NCI-H345 (cell line): ENCODE results near the gene PPP2CA.
"Not testable (repeated sequence)": the region's sequence is repeated elsewhere in the genome, so short reads cannot be mapped to it uniquely, and the experiment has no call there.

Source experiments
- DNase-seq: peaks from one replicate; lab custom pipeline; 2025; lab: John Stamatoyannopoulos, UW

The PPP2CA gene

DNA sequence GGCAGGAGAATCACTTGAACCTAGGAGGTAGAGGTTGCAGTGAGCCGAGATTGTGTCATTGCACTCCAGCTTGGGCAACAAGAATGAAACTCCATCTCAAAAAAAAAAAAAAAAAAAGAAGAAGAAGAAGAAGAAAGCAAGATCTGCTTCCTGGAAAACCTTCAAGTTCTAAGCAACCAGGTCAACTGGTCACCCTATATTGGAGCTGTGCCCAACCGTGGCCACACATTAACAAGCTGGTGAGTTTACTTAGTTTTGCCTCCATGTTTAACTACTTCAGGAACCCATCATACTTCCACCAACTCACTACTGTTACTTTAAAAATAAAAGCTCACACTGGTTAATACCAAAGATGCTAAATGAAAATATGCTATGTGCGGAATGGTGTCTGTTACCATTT lies 36.8 kb downstream of the PPP2CA start:
- DNase-seq, result no peak

DNA sequence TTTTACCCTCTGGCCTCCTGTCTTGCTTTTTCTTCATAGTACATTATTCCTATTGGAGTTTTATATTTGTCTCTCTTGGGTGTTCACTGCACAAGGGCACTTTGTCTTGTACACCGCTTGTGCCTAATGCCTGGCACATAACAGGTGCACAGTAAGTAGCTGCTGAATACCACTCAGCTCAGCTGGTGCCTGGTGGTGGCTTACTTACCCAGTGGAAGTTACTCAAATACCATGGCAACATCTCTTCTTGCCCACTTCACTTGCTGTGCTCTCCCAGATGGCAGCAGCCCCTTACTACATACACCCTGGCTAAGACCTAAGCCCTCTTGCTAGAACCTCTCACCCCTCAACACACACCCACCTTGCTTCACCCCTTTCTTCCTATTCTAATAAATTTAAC lies 37.8 kb downstream of the PPP2CA start:
- no peak for DNase-seq

DNA sequence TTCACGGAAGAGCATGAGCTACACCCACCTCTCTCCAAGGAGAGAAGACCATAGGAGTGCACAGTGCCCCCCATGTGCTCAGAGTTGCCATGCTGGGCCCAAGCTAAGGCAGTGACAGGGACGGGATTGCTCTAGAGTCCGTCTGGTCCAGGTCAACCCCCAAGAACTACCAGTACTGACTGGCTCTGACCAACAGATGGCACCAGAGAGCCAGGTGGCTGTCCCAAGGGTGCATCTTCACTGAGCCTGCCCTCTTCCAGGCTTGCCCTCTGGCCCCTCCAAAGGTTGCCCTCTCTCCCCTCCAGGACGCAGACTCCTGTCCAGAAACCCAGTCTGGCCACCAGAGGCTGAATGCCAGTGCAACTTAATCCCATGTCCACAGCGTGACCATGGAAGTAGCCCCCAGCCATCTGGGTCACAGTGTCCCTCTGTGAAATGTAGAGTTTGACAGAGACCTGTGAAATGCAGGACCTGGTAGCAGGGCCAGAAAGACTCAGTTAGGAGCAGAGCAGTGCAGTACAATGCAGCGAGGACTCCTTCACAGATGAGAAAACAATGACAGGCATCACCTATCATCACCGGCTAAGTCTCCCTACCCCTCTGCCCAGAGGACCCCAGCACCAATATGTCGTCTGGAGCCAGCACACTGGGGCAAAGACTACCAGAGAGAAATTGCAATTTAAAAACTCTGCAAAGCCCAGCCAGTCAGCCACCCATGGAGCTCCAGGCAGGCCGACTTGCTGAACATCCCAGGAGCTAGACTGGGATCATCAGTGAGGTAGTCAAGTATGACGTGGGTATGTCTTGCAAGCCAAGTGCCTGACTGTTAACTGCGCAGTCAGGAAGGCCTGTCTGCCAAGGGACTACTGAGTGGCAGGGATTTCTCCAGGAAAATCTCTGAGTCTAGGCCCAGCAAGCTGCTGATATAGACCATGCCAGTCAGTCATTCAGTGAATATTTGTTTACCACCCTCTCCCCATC lies 41.4 kb downstream of the PPP2CA start:
- DNase-seq, result peak; percentile 43

DNA sequence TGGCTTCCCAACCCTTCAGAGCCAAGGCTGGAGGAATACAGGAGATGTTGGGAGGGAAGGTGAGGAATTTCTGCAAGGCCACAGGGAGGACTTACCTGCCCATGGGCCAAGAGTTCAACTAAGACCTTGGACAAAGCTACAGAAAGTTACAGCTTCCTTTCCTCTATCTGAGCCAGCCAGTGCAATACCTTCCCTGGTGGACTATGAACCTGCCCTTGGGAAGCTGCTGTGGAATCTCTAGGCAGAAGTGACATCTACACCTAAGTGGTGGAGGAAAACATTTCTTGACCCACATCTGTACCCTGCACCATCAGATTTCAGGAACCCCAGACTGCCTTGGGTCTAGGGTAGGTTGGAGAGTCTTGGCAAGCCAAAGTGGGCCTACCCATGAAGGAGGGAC lies 42.4 kb downstream of the PPP2CA start:
- no peak for DNase-seq

DNA sequence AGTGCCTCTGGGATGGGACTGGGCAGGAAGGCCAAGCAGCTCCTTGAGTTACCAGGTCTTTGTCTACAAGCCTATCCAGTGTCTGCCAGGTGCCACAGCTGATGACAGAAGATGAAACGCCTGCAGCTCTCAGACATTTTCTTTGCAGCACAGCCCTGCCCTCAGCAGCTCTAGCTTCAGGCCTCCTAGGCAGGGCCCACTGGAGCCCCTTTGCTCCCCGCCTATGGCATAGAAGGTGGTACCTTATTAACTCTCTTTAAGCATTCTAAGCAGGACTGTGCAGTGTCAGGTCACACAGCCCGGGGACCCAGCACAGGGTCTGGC lies 47.8 kb downstream of the PPP2CA start:
- no peak for DNase-seq

DNA sequence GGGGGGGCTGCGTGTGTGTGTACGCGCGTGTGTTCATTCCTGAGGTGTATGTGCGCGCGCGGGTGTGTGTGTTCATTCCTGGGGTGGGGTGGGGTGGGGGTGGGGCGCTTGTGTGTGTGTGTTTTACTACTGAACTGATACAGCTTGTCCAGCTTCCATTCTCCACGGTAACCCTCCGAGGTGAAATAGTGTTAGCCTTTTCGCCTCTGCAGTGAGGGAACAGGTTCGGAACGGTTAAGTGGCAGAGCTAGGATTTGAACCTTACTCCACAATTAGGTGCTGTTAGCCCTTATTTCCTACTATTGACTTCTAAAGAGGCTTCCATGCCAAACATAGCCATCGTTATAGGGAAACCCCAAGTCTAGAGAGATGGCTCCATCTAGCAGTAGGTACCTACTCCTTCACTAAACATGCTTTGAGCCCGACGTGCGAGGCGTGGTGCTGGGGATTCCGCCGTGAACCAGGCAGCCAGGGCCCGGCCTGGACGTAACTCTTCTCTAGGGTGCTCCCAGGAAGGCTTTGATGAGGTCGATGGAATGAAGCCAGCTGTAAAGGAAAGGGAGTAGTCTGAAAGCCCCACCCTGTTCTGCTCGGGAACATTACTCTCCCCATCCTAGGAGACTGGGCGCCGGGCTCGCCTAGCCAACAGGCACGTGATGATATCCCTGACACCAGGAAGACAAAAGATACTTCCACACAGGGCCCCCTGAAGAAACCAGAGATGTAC lies 48.3 kb downstream of the PPP2CA start:
- DNase-seq, result peak; percentile 9

DNA sequence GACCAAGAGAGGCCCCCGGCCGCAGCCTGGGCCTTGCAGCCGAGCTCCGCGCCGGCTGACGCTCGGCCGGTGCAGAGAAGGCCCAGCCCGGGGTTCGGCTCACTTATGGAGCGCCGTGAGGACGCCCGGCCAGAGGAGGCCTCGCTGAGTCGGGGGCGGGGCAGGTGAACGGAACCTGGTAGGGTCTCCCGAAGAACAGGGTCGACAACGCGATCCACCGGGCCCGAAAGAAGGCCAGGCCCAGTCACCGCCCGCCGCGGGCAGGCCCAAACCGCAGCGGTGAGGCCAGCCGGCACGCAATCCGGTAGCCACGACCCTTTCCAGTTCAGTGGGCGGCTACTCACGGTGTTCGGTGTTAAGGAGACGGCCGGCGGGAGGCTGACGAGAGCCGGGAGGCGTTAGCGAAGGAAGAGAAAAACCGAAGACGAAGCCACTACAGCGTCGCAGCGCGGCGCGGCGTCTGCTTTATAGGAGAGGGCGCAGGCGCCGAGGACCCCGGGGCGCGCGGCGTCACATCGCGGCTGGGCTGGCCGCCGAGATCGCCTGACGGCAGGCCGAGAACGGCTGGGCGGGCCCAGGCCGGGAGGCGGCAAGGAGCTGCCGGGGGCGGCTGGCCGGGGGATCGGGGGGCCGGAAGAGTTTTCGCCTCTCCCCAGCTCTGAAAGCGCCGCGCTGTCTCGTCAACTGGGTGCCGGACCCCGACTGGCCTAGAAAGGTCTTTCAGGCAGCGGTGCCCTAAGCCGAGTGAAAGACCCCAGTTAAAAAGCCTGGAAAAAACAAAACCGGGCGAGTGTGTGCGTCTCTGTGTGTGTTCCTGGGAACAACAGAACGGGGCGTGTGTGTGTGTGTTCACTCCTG lies 49.1 kb downstream of the PPP2CA start, which contains the start of gene SKP1:
TSS of gene SKP1 (minus strand) at position 440 of the 858 bp plus-strand sequence. CDS start 2,928 bp downstream, outside the sequence.
- peak; percentile 70 for DNase-seq

DNA sequence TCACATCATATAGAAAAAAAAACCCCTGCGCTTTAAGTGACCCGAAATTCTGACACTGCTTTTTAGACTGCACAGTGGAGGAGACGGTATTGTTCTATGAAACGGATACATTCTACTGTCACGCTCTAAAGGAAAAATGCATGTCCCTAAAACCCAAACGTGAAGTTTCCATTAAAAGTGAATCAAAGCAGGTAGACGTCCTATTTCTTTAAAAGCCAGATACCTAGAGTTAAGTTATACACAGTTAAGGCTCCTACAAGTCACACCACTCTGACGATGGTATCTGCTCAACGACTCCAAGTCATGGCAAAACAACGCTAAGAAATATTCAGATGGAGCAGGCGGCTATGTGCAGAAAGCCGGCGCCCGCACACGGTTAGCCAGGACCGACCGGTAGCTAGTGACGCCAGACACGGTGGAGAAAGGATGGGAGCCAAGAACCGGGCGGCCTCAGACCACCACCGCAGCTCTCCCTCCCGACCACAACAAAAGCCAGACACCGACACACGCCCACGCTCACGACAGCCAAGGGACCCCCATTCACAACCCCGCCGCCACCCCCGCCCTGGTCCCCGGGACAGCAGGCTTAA lies 49.9 kb downstream of the PPP2CA start:
- peak; percentile 15 for DNase-seq

DNA sequence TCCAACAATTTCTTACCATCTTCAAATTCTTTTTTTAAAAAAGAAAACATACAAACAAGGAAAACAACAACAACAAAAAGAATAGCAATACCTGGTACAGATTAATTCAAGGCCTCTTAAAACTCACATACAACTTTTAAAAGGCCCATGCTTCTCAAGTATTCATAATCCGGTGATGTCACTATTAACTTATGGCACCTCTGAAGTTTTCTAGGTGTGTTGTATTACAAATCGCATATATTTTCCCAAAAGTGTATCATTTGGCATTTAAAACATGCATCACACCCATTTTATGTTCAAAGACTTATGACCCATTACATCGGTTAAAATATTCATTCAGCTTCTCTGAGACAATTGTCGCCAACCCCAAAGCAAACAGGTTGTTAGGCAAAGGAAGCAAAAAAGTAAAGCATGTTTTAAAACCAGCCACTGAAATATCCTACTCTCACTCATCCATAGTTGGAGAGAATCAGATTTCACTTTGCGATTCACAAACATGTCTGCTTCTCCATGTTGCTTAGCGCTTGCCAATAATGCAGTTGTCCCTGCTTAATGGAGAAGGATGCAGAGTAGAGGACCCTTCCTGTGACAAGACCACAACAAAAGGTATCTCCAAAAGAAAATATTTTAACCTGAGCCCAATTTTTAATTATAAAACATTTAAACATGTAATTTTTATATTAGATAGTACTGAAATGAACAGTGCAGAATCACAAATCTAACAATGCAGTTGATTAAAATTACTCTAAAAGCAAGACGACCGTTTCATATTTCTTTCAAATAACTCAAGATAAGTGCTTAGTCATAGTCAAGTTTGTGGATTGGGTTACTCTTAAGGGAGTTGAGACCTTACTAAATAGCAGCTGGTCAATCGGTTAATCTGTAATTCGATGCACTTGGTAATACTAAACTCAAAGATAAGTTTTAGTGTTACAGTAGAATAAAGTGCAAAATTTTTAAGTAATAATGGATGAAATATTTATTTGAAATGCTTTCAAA lies 50.7 kb downstream of the PPP2CA start:
- DNase-seq, result no peak

DNA sequence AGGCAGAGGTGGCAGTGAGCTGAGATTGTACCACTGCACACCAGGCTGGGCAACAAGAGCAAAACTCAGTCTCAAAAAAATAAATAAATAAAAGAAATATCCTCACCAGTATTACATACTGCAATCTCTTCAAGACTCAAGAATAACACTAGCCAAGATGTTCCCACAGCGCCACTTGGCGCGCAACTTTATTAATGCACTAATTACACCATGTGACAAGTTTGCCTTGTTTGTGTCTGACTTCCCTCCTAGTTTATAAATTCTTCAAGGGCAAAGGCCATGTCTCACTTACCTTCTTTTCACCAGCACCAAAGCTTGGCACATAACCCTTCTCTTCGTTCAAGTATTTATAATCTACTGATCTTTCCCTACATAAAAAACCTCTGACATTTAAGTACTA lies 53.9 kb downstream of the PPP2CA start:
- DNase-seq, result no peak

DNA sequence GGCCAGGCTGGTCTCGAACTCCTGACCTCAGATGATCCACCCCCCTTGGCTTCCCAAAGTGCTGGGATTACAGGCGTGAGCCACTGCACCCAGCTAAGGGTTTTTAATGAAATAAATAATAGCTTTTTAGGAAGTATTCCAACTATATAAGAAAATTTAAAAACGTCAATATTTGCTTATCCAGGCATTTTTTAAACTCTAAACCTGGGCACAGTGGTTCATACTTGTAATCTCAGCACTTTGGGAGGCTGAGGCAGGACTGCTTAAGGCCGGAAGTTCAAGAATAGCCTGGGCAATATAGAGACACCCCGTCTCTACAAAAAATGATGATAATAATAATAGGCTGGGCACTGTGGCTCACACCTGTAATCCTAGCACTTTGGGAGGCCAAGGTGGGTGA lies 63.3 kb downstream of the PPP2CA start:
- DNase-seq, result no peak

DNA sequence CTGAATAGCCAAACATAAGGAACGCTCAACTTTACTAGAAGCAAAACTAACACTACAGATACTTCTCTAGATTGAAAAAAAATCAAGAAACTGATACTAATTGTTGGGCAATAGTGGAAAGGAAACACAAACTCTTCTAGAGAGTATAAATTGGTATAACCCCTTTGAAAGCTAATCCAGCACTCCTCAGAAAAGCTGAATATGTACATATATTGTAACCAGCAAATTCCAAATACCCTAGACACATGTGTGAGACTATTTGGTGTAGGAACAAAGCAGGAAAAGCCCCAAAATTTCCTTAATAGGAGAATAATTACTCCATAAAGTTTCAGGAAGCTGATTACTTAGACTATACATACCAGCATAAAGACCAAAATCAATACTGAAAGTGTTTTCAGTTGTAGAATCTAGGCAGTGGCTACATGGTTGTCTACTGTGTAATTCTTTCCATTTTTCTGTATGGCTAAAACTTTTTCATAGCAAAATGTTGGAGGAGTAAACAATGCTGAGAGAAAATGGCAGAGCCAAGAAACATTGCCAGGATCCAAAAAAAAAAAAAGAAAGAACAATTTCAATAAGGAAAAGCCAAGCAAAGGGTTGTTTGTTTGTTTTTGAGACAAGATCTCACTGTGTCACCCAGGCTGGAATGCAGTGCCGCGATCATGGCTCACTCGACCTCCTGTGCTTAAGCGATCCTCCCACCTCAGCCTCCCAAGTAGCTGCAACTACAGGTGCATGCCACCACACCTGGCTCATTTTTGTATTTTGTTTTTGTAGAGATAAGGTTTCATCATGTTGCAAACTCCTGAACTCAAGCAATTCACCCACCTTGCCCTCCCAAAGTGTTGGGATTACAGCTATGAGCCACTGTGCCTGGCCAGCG lies 64.1 kb downstream of the PPP2CA start:
- DNase-seq, result no peak

DNA sequence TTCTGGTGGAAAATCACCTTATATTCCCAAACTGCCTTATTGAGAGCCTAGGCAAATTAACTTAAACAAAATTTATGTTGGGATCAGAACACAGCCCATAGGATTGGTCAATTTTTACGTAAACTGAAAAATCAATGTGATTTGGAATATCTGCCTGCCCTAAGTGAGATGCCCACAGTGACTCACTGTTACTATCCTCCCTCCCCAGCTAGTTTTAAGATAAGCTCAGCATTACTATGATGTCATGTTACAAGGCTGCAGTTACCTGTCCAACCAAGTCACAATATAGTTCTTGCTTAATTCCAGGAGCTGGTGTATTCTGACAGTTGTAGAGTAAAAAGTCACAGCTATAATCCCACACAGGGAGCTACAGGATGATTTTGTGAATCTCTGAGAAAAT lies 72.2 kb downstream of the PPP2CA start:
- DNase-seq, result no peak

DNA sequence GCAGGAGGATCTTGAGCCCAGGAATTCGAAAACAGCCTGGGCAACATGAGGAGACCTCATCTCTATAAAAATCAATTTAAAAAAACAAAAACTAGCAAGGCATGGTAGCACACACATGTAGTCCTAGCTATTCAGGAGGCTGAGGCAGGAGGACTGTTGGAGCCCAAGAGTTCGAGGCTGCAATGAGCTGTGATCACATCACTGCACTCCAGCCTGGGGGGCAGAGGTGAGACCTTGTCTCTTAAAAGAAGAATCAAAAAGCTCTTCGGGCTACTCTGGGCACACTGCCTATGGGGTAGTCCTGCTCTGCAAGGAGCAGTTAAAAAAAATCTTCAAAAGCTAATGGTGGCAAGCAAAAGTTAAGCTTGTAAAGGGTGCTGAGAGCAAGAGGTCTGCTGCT lies 72.6 kb downstream of the PPP2CA start:
- DNase-seq, result no peak

DNA sequence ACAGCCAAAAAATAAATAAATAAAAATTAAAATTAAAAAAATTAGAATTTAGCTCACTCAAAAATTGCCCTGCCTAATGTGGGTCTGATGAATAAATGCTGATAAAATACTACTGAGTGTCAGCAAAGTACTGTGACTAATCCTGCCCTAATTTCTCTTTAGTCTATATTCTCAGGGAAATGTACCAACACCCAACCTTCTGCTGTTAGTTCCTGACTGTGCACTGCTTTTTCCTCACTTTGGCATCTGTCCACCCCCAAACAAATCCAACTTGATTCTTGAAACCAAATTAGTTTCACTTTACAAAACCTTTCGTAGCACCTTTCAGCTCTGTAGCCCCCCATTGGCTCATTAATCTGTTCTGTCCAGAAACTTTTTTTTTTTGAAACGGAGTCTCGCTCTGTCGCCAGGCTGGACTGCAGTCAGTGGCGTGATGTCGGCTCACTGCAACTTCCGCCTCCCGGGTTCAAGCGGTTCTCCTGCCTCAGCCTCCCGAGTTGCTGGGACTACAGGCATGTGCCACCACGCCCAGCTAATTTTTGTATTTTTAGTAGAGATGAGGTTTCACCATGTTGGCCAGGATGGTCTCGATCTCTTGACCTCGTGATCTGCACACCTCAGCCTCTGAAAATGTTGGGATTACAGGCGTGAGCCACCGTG lies 73.6 kb downstream of the PPP2CA start:
- not testable (repeated sequence) for DNase-seq

DNA sequence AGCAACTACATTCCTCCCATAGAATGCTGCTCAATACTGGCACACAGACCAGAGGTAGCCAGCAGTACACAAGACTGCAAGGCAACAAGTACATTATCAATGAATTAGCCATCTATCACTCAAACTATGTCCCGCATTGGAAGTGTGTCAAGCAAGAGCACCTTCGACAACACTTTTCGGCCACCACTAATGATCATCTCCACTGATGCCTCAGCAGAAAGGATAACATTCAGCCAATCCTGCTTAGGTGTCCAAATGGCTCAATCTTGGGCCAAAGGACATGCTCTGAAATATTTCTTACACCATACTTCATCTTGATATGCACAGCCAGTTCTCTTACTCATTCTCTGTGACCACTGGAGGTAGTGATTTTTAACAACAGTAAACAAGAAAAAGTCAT lies 74.2 kb downstream of the PPP2CA start:
- DNase-seq, result no peak

DNA sequence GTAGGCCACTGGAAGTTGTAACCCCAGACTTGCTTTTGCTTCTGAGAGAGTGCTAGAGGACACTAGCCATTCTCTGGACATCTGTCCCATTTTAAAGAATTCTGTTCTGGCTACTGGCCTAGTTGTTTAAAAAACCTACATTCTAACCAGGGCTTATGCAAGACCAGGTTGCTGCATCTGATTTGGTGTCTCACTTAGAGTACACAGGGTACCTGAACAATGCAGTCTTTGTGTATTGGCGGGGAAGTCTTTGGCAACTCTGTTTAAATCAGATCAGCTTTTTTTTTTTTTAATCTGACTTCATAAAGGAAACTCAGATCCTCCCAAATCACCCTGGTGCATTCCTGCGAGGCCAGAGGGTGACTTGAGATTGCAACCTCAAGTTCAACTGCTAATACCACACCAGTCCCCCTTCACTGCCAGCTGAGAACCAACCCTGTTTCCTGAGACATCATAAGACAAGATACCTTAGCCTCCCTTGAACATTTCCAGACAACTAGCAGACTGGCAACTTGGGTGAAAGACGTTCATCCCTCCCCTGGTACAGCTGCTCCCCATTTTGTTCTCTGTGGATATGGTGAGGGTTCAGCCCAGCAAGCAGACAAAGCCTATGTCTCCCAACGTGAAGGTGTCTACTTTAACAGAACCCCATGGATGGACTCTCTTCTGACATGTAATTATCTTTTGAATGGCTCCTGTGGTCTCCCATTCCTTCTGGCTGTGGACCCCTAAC lies 76.1 kb downstream of the PPP2CA start:
- no peak for DNase-seq

DNA sequence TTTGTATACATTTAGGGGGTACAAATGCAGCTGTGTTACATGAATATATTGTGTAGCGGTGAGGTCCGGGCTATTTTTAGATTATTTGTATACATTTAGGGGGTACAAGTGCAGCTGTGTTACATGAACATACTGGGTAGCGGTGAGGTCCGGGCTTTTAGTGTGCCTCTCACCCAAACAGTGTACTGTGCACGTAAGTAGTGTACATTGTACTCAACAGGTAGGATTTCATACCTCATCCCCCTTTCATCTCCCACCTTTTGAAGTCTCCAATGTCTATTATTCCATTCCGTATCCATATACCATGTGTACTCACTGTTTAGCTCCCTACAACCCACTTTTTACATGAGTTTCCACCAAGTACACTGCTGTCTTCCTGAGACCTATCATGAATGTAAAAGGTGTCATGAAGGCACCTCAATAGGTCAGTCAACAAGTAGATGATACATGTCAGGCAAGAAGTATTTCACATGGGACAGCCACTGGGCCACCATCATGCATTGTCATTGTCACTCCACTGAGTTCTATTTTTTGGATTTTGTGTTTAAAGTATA lies 76.8 kb downstream of the PPP2CA start:
- no peak for DNase-seq
